ENCODE results near the gene EVC2.

EVC2 gene

DNA sequence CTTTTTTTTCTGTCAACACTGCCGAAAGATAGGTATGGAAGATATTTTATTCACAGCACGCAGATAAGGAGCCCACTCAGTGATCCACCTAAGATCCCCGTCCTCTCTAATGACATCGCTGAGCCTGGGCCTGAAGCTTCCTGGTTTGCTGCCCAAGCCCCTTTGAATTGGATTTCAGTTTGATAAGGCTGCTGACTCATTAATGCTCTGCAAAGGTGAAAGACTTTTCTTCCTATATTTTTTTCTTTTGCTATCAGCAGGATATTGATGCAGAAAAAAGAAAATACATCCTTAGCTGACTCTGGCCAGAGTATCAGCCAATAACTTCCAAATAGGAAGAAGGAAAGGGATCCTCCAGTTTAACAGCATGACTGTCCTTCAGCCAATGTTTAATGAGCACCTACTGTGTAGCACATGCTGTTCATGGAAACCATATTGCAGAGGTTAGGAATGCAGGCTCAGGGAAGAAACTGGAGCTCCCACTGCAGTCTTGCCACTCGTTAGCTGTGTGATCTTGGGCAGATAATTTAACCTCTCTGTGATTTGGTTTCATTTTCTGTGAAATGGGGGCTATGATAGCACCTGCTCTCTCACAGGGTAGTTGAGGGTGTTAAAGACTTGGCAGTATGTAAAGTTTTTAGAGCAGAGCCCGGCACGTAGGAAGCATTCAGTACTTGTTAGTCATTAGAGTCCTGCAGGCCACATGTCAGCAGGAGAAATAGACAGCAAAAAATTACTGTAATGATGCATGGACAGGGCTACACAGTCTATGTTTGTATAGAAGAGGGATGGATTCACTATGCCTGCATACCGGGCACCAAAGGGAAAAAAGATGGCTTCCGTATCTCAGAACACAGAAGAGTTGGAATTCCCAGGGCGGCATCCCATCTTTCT, 41.9 kb upstream of the EVC2 start:
- no peak for TF ChIP-seq POLR2AphosphoS5 (IDR thresholded peaks at IDR 0.05; ENCODE audit: low read depth)
- TF ChIP-seq, protein P1, sequence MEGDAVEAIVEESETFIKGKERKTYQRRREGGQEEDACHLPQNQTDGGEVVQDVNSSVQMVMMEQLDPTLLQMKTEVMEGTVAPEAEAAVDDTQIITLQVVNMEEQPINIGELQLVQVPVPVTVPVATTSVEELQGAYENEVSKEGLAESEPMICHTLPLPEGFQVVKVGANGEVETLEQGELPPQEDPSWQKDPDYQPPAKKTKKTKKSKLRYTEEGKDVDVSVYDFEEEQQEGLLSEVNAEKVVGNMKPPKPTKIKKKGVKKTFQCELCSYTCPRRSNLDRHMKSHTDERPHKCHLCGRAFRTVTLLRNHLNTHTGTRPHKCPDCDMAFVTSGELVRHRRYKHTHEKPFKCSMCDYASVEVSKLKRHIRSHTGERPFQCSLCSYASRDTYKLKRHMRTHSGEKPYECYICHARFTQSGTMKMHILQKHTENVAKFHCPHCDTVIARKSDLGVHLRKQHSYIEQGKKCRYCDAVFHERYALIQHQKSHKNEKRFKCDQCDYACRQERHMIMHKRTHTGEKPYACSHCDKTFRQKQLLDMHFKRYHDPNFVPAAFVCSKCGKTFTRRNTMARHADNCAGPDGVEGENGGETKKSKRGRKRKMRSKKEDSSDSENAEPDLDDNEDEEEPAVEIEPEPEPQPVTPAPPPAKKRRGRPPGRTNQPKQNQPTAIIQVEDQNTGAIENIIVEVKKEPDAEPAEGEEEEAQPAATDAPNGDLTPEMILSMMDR (IDR thresholded peaks at IDR 0.05; ENCODE audit: insufficient read depth, low read length) = no peak
- TF ChIP-seq, protein P2, sequence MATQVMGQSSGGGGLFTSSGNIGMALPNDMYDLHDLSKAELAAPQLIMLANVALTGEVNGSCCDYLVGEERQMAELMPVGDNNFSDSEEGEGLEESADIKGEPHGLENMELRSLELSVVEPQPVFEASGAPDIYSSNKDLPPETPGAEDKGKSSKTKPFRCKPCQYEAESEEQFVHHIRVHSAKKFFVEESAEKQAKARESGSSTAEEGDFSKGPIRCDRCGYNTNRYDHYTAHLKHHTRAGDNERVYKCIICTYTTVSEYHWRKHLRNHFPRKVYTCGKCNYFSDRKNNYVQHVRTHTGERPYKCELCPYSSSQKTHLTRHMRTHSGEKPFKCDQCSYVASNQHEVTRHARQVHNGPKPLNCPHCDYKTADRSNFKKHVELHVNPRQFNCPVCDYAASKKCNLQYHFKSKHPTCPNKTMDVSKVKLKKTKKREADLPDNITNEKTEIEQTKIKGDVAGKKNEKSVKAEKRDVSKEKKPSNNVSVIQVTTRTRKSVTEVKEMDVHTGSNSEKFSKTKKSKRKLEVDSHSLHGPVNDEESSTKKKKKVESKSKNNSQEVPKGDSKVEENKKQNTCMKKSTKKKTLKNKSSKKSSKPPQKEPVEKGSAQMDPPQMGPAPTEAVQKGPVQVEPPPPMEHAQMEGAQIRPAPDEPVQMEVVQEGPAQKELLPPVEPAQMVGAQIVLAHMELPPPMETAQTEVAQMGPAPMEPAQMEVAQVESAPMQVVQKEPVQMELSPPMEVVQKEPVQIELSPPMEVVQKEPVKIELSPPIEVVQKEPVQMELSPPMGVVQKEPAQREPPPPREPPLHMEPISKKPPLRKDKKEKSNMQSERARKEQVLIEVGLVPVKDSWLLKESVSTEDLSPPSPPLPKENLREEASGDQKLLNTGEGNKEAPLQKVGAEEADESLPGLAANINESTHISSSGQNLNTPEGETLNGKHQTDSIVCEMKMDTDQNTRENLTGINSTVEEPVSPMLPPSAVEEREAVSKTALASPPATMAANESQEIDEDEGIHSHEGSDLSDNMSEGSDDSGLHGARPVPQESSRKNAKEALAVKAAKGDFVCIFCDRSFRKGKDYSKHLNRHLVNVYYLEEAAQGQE (IDR thresholded peaks at IDR 0.05; ENCODE audit: insufficient replicate concordance, low read depth) = no peak
- TF ChIP-seq GABPA (IDR thresholded peaks at IDR 0.05; ENCODE audit: low read depth) = no peak
- no peak for TF ChIP-seq SPI1 (IDR thresholded peaks at IDR 0.05; ENCODE audit: borderline replicate concordance, low read depth)
- no peak for DNase-seq (ENCODE audit: low read depth in 1 of 2, low spot score in 1 of 2)
- Histone ChIP-seq H3K27me3 (ENCODE audit: insufficient read depth, poor library complexity, severe bottlenecking) (no peaks in the 10 kb centered on the region), H3K4me3 (replicated peaks; ENCODE audit: insufficient read depth, low read length) (no peak overlapping the region), H3K27ac (replicated peaks) (no peak overlapping the region)

GRCh38 chr4:5749568-5749967, 41.2 kb upstream of the EVC2 start:
- no peaks in the 10 kb centered on the region for H3K27me3 ChIP-seq (ENCODE audit: insufficient read depth, poor library complexity, severe bottlenecking)
- TF ChIP-seq GABPA (IDR thresholded peaks at IDR 0.05; ENCODE audit: low read depth) (no peak), SPI1 (IDR thresholded peaks at IDR 0.05; ENCODE audit: borderline replicate concordance, low read depth) (no peak), POLR2AphosphoS5 (IDR thresholded peaks at IDR 0.05; ENCODE audit: low read depth) (no peak)
- TF ChIP-seq, protein P2 (IDR thresholded peaks at IDR 0.05; ENCODE audit: insufficient replicate concordance, low read depth) = no peak
- TF ChIP-seq, protein P1 (IDR thresholded peaks at IDR 0.05; ENCODE audit: insufficient read depth, low read length) = no peak
- DNase-seq (ENCODE audit: low read depth in 1 of 2, low spot score in 1 of 2) = no peak
- H3K27ac ChIP-seq (replicated peaks) = no peak overlapping the region
- H3K4me3 ChIP-seq (replicated peaks; ENCODE audit: insufficient read depth, low read length) = no peak overlapping the region

DNA sequence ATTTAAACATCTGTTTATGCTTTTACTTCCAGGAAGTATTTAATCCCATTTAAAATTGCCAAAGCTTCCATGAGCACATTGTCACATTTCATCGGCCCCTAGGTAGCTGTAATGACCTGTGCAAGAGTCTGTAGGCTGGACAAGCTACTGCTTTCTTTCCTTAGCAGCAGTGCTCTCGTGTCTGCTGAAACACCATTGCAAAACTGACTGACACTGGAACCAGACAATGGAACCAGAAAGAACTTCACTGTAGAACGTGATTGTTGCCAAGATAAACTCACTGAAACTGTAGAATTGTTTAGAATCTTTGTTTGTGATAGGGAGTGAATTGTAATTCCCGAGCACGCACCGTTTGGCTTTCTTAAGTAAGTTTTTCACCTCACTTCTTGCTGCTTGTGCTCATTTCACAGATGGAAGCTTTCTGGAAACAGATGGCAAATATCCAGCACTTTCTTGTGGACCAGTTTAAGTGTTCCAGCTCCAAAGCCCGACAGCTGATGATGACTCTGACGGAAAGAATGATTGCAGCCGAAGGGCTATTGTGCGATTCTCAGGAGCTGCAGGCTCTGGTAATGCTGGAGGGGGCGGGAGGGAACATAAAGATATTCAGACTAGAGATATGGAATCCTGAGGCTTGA, 39.5 kb upstream of the EVC2 start:
- Histone ChIP-seq H3K4me3 (replicated peaks; ENCODE audit: insufficient read depth, low read length) (no peak overlapping the region), H3K27ac (replicated peaks) (no peak overlapping the region), H3K27me3 (ENCODE audit: insufficient read depth, poor library complexity, severe bottlenecking) (no peaks in the 10 kb centered on the region)
- no peak for DNase-seq (ENCODE audit: low read depth in 1 of 2, low spot score in 1 of 2)
- TF ChIP-seq, protein P1 (IDR thresholded peaks at IDR 0.05; ENCODE audit: insufficient read depth, low read length) = no peak
- TF ChIP-seq GABPA (IDR thresholded peaks at IDR 0.05; ENCODE audit: low read depth) (no peak), SPI1 (IDR thresholded peaks at IDR 0.05; ENCODE audit: borderline replicate concordance, low read depth) (no peak), POLR2AphosphoS5 (IDR thresholded peaks at IDR 0.05; ENCODE audit: low read depth) (no peak)
- TF ChIP-seq, protein P2 (IDR thresholded peaks at IDR 0.05; ENCODE audit: insufficient replicate concordance, low read depth) = no peak

Data from HL-60 (cell line).